OCI-LY7 (cell line): ENCODE results near the gene UGT1A10.

Experiments used
- EZH2phosphoT487 ChIP-seq: fragments of 200-600 bp; sonication (generic); IDR thresholded peaks from 2 replicates; pipeline ENCODE4 v1.6.1; 2018; ENCODE audit warnings: low read depth, borderline replicate concordance, mild to moderate bottlenecking, mixed run types, antibody characterized with exemption, low read length, moderate library complexity, mixed read lengths
- TF ChIP-seq, protein P1 (sequence below): fragments of 200-600 bp; sonication (generic); conservative IDR thresholded peaks from 2 replicates; pipeline ENCODE4 v1.5.1; 2014; ENCODE audit warnings: mild to moderate bottlenecking, antibody characterized with exemption, low read length, moderate library complexity, mixed read lengths

DNA sequence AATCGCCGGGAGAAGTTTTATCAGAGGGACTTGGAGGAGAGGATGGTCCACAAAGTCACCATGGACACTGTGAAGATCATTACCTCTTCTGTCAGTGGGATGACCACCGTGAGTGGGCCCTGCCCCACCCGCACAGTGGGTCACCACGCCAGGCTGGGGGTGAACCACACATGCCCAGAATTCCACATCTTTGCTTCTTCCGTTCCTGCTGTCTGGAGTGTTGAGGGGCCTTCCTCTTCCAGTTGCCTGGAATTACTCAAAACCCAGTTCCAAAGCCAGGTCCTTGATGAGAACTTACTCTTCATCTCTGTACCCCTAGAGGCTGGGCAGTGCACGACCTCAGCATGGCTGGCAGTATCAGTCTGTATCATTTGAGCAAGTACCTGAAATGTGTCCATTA is 164.0 kb downstream of the UGT1A10 start:
- TF ChIP-seq, protein P1, sequence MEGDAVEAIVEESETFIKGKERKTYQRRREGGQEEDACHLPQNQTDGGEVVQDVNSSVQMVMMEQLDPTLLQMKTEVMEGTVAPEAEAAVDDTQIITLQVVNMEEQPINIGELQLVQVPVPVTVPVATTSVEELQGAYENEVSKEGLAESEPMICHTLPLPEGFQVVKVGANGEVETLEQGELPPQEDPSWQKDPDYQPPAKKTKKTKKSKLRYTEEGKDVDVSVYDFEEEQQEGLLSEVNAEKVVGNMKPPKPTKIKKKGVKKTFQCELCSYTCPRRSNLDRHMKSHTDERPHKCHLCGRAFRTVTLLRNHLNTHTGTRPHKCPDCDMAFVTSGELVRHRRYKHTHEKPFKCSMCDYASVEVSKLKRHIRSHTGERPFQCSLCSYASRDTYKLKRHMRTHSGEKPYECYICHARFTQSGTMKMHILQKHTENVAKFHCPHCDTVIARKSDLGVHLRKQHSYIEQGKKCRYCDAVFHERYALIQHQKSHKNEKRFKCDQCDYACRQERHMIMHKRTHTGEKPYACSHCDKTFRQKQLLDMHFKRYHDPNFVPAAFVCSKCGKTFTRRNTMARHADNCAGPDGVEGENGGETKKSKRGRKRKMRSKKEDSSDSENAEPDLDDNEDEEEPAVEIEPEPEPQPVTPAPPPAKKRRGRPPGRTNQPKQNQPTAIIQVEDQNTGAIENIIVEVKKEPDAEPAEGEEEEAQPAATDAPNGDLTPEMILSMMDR = no peak
- TF ChIP-seq EZH2phosphoT487 = no peak
